HG02571 (cell line): ENCODE results near the gene BBS4.

Experiments used
- ATAC-seq: cut with Tn5 transposase; IDR thresholded peaks from one replicate; pipeline ENCODE4 v1.9.1; 2021; ENCODE audit warnings: mild to moderate bottlenecking, moderate library complexity; ENCODE audit not compliant: unreplicated experiment

The BBS4 gene

DNA sequence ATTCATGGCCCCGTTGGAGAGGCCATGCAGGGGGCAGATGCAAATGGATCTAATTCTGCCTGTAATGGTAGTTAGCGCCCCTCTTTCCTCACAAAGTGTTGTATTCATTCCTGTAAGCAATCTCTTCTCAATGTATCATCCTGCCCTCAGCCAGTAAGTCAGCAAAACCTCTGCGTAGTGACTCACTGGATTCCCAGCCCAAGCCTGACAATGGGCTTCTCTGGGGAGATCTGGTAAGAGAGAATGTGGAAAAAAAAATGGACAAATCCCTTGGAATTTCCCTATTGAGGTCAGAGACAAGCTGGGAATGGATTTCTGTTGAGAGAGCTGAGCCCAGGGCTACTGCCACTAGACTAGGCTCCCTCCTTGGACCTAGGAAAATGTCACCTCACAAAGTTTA is 72.2 kb downstream of the BBS4 start:
- ATAC-seq = no peak

DNA sequence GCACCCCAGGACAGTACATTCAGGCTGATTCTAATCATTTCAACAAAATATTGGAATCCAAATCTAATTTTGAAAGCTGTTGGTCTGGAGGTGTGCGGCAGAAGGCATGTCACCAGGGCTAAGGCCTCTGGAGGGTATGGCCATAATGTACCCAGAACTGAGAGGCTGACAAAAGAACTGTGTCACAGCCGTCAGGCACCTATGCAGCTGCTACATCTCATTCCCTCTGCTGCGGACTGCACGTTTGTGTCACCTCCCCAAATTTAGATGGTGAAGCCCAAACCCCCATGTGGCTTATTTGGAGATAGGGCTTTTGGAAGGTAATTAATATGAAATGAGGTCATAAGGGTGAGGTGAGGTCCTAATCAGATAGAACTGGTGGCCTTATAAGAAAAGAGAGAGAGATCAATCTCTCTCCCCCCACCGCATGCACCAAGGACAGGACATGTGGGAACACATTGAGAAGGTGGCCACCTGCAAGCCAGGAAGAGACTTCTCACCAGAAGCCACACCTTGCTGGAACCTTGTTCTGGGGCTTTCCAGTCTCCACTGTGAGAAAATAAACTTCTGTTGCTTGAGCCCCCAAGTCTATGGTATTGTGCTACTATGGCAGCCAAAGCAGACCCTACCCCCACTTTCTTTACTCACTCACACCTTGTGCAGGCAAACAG is 74.7 kb downstream of the BBS4 start:
- ATAC-seq = no peak

DNA sequence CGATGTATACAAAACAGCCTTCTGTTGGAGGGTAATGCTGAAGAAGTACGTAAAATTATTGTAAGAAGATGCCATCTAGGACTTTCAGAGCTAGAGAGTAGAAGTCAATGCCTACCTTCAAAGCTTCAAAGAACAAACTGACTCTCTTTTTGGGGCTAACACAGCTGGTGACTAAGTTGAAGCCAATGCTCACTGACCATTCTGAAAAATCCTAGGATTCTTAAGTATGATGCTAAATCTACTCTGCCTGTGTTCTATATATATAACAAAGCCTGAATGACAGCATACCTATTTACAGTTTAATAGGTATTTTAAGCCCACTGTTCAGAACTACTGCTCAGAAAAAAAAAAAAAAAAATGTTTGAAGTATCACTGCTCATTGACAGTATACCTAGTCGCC is 78.6 kb downstream of the BBS4 start:
- no peak for ATAC-seq

DNA sequence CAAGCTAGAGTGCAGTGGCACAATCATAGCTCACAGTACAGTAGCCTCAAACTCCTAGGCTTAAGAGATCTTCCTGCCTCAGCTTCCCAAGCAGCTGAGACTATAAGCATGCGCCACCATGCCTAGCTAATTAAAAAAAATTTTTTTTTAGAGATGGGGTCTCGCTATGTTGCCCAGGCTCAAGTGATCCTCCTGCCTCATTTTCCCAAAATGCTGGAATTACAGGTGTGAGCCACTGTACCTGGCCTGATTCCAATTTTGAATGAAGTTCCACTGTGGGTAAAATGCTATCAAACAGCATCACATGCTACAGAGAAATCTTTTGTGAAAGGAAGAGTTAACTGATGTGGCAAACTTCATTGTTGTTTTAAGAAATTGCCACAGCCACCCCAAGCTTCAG is 80.0 kb downstream of the BBS4 start:
- ATAC-seq = no peak

DNA sequence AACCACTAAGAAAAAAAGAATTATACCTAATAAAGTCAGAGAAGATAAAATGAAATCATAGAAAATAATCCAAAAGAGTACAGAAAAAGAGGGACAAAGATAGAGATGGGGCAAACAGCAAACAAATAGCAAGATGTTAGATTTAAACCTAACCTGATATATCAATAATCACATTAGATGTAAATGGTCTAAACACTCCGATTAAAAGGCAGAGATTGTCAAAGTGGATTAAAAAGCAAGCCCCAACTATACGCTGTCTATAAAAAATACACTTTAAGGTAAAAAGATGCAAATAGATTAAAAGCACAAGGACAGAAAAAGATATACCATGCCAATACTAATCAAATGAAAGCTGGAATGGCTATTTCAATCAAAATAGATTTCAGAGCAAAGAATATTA is 80.8 kb downstream of the BBS4 start:
- no peak for ATAC-seq

DNA sequence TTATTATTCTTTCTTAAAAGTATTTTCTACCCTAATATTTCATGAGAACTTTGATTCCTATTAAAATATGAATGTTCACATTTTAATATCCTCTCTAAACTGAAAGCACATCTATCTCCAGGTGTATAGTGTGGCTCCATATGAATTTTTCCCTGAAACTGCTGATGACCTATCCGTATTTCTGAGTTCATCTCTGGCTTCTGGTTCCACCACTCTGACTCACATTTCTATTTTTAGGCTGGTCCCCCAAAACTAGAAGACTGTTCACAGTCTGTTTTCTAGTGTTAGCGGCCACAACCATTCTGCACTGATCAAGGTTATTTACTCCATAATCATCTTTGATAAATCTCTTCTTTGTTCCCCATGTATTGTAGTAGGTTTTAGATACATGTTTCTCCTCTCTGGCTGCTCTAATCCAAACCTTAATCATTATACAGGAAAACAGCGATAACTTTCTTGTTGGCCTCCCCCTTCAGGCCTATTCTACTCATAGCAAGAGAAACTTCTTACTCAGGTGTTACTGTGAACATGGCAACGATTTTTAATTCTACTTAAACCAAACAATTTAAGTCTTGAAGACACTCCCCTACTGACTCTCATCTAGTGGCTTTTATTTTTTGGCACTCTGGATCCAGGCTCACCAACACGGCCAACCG is 84.8 kb downstream of the BBS4 start:
- ATAC-seq = no peak

DNA sequence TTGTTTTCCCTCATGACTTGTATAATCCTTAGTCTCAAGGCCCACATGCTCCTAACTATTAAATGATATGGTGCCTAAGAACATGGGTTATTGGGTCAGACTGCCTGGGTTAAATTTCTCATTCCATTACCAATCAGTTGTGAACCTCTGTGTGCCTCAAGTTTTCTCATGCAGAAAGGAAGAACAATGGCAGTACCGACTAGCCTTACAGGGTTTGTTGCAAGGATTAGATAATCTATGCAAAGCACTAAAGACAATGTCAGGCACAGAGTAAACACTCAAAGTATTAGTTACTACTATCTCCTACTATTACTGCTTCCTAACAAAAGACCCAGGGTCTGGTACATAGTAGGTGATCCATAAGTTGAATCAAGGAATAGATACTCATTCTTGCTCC is 85.3 kb downstream of the BBS4 start:
- ATAC-seq = no peak

DNA sequence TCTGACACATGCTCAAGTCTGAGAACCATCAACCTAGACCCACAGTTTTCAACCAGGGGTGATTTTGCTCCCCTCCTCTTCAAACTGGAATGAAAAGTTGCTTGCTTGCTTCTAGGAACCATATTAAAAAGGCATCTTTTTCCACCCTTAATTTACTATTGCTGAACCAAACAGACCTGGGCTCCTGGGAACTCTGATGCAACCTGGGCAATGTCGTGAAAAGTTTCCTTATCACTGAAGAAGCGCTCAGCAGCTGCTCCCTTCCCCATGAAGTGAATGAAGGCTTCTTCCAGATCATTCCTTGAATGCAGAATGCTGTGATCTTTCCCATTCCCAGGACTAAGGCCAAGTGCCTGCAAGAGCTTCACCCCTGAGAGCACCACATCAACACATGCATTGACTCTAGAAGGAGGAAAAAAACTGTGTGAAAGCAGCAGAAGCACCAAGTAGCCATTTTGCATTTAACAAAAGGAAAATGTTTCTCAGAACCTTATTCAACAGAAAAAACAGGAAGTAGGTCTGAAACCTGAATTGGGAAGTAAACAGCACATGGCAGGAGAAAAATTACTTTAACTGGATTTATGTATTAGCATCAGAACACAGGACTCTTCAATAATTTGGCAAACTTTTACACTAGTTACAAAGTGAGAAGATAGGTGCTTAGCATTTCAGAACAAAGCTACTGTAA is 88.8 kb downstream of the BBS4 start:
- ATAC-seq = no peak

DNA sequence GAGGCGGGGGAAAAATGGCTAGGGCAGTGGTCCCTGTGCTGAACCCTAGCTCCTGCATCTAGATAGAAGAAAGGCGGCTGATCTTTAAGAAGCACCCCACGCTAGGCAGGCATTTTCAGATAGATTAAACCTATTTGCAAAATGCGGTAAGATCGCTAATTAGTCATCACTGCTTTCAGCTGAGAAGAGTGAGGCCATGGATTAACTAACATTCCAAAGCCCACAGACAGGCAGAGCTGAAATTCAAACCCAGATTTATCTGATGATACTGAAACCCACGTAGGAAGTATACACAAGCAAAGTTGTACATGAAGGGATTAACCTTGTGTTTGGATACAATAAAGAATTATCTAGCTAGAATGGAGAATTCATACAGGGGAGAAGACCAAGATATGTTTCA is 92.8 kb downstream of the BBS4 start:
- ATAC-seq = no peak

DNA sequence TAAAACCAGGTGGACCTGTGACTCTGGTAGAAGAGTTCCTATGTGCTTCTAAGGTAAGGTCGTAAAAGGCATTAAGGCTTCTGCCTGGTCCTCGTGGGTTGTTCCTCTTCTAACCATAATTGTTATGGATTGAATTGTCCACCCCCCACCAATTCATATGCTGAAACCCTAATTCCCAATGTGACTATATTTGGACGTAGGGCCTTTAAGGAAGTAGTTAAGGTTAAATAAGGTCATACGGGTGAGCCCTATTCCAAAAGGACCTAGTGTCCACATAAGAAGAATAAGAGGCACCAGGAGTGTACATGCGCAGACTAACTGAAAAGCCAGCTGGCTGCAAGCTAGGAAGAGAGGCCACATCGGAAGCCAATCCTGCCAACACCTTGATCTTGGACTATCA is 95.6 kb downstream of the BBS4 start:
- no peak for ATAC-seq

DNA sequence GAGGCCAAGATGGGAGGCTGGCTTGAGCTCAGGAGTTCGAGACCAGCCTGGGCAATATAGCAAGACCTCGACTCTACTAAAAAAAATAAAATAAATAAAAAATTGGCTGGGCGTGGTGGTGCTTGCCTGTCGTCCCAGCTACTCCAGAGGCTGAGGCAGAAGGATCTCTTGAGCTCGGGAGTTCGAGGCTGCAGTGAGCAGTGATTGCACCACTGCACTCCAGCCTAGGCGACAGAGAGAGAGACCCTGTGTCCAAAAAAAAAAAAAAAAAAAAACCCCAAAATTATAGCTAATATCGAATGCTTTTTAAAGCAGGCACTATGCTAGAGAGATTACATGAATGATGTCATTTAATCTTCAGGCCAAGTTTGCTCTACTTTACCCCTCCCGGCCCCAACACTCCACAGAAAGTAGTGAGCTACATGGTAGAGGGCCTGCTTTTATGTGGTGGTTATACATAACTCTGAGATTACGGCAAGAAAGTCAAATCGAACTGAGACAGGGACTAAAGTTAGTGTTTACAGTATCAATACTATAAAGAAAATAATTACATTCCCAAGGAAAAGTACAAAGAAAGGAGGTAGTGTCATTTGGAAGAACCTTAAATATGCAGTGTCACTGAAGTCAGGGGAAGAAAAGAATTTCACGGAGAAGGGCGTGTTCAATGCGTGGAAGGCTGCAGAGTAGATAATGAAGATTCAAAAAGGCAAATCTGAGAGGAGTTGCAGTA is 96.4 kb downstream of the BBS4 start:
- ATAC-seq = no peak

DNA sequence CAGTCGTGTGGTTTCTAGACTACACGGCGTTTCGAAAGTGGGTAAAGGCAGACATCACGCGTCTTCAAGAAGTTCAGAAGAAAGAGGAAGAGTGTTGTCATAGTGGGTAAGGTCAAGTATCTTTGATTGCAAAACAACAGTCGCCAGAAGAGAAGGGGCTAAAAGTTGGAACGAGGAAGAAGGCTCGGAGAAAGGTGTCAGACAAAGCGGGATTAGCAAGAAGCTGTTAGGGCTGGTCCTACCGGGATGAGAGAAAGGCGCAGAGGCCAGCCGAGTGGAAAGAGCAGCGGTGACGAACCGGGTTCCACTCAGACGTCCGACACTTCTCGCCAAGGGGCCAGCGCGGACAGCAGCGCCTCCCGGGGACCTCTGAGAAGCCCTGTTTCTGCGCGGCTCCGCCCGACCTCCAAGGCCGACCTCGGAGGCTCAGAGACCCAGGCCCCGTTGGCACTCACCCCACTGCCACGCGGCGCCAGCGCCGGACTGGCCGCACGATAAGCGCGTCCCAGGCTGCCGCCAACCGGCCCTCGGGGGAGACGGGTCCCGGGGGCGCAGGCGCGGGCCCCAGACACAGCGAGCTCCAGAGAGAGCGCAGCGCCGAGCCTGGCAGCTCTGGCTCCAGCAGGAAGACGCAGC is 97.1 kb downstream of the BBS4 start:
- ATAC-seq = peak; percentile 34

DNA sequence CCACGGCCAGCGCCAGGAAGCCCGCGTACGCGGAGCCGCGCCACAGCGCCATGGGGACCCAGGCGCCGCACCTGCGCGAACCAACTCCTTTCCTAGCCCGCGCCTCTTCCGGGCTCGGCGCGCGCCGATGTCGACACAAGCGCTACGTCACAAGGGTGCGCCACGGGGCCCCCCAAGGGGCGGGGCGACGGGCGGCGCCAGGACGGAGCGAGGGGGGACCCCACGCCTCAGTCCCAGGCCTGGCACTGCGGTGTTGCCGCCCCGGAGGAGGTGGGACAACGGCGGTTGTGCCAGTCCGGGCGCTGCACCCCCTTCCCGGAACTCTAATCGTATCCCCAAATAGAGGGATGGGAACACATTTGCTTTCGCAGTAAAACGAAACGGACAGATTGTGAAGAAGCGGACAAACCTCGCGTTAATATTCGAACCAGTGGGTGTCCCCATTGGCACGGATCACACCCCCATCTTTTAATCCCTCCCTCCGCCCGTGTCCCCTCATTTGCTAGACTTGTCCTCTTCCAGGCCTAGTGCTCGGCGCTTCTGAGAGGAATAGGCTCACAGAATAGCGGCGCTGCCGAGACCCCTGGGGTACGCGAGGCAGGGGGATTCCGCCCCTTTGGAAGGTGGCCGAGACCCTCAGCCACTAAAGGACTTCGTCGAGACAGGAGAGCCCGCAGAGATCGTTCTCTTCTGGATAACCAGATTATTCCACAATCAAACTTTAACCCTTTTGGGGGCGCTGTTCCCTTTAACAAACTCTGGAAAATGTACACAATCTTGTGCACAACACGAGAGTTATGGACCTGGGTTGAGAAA is 97.8 kb downstream of the BBS4 start, which contains the start of gene ADPGK:
TSS of gene ADPGK (minus strand) at position 119 of the 816 bp plus-strand sequence. CDS start at position 52, 67 bp downstream.
- ATAC-seq = peak; percentile 76

DNA sequence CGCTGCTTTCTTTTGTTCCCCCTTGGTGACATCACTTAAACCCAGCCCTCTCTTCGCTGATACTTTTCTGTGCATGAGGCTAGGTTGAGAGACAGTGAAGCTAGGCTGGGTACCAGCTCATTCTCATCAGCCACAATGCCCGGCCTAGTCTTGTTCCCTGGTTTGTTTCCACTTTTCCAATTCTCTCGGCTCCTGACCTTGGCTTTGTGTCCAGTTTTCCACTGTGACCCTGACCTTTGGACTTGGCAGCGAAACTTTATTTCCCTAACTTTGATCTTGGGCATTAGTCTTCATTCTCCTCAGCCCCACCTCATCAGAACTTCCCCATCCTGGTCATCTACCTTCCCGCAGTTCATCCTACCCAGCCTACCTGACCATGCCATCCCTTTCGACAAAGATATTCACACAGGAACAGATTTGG is 98.5 kb downstream of the BBS4 start:
- ATAC-seq = no peak

DNA sequence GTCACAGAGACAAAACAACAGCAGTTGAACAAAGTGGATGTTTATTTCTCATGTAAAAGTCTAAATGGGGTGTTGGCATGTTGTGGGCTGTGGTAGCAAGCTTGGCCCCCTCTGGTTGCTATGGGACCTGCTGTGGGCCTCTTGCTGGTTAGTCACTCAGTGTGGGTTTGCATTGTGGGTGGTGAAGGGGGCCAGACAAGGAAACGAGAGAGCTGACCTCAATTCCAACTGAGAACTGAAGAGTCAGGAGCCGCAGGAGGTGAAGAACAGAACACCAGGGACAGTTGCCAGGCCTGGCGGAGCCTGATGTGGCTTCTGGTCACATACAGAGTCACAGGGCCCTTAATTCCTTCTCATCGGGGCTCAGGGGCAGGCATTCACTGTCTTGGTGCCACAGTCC is 99.4 kb downstream of the BBS4 start:
- ATAC-seq = no peak

DNA sequence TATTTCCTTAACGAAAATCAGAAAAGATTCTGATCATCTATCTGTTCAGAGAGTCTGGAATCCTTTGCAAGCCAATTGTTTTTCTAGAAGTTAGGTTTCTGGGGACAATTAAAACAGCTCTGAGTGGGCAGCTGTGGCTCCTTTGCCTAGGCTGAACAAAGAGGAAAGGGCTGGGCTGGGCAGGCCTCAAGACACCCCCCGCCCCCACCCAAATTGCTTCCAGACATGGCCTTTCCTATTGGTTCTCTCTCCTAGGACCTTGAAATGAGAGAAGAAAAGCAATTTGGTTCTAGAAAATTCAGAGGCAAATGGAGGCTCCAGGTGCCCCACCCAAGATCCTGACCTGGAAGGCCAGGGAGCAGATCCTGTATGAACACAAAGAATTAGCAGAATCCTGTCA is 99.8 kb downstream of the BBS4 start:
- no peak for ATAC-seq

DNA sequence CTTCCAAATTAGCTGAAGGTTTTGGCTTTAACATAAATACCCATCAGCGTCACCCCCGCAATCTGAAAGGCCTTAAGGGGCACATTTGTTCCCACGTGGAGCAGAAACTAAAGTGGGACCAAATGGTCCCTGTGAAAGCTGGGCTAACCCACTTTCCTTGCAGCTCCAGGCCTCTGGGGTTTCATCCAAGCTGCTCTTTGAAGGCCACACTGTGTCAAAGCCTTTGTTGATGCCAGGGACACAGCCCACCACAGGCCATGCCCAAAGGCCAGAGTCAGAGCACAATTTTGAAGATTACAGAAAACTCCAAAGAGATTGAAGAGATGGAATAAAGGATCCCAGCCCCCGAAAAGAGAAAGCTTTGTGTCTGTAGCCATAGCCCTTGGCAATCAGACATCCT is 100.2 kb downstream of the BBS4 start:
- ATAC-seq = no peak

DNA sequence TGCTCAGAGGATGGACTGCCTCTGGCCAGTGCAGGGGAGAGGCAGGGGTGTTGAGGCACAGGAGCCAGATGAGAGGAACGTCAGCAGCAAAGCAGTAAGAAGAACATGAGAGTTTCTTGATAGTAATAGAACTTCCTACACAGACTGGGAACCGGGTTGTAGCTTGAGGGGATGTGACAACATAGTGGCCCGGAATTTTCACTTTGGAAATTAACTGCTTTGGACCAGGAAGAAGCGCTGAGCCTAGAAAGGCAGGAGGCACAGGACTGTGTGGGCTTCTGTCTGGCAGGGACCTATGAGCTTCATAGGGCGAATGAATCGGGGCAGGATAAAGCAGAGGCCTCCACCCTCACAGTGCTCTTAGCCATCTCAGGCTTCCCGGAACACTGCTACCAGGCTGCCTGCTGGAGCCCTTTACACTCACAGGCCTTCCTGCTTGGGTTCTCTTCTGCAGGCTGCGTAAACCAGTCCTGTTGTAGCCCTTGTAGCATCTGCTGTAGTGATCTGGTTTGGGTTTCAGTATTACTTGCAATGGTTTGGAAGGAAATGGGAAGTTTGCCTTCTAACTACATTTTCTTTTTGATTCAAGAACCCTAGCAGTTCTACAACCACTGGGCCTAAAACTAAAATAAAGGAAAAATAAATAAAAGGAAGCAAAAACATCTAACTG is 100.8 kb downstream of the BBS4 start:
- no peak for ATAC-seq

DNA sequence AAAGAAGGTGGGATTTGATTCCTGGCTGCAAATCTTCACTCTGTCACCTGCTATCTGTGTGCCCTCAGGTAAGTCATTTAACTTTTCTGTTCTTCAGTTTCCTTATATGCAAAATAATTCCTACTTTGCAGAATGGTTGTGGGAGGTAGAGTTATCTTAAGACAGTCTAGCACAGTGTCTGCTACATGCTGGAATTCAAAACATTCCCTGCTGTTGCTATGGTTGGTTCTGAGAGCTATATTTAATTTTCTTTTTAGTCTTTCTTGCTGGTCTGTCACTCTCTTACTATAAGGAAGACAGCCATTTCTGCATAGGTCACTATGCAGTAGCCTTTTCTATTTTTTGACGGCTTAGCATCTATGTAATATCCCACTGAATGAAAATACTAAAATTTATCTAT is 101.5 kb downstream of the BBS4 start:
- ATAC-seq = no peak
